HG03175 (cell line): ENCODE measurements around the gene AFAP1.

Source experiments
- ATAC-seq: cut with Tn5 transposase; IDR thresholded peaks from one replicate; pipeline ENCODE4 v1.9.1; 2021; ENCODE audit warnings: mild to moderate bottlenecking, moderate library complexity; ENCODE audit not compliant: unreplicated experiment

AFAP1 gene

GRCh38 chr4:7968262-7968896 lies 28.7 kb upstream of the AFAP1 start:
- ATAC-seq = no peak

DNA sequence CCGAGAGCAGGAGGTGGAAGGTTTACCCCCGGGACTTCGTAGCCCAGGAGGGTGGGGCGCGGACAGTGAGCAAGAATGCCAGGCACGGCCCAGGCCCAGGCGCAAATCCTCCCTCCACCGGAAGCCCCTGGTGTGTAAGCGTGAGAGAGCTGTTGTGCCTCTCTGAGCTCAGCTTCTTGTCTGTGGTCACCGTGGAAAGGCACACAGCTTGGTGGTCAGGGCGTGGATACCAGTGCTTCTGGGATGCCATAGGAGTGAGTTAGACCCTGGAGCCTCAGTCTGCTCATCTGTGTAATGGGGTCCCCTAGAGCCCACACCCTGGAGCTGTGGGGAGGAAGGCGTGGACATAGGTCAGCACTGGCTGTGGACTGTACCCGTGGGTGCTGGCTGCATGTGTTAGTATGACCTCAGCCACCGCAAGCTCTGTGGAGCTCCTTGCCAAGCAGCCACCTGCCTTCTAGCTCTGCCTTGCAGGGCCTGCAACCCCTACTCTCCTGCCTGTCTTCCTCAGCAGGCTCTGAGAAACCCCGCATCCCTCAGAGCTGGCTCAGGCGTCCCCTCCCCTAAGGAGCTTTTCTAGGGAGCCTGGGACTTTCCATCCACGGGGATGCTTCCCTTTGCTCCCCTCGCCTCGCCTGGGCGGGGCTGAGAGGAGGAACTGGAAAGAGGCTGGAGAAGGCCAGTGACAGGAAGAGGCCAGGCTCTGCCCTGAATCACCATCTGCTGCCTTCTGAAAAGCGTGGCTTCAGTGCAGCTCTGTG lies 28.0 kb upstream of the AFAP1 start:
- ATAC-seq = no peak

GRCh38 chr4:7967063-7967440 lies 27.4 kb upstream of the AFAP1 start:
- ATAC-seq = no peak

DNA sequence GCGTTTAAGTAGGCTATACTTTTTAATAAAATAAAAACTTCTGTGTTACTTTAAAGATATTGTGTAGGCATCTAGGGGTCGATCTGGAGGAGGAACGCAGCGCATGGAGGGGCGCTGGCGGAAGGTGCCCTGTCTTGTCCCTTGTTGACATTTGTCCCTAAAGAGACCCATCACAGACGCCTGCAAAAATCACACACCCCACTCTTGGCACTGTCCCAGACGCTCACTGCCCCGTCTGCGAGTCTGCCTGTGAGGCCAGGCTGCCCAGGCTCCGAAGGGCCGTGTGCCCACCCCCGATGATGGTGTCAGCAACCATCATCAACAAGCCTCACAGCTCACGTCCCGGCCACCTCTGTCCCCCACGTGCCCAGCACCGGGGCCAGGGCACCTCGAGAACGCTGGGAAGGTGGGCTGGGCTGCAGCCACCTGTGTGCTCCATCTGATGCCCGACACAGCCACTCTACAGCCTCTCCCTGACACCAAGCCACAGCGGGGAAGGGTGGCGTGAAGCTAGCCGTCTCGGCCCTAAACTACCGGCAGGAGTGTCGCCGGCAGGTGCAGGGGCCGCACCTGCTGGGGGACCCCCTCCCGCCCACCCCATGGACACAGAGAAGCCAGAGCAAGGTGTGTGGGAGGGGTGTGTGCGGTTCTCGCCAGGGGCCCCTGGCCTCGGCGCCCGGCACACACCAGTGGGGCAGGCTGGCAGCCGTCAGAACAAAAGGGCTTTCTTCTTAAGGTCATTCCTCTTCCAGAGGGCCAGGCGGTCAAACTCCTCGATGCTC lies 26.8 kb upstream of the AFAP1 start:
- ATAC-seq = no peak

GRCh38 chr4:7964890-7965662 lies 25.4 kb upstream of the AFAP1 start:
- ATAC-seq = no peak

DNA sequence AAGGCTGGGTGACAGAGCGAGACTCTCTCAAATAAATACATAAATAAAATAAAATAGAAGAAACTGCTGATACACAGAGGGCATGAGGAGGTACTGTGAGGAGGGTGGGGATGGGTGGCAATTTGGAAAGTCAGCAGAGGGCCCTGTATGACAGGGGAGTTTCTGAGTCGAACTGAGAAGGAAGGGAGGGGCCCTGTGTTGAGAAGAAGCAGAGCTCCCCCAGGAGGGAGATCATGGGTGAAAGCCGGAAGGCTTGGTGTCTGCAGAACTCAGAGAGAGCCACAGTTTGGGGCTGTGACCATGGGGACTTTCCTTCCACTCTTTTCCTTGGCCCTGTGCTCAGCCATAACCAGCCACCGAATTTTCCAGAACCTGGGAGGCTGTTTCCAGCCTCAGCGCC lies 24.8 kb upstream of the AFAP1 start:
- ATAC-seq = no peak

DNA sequence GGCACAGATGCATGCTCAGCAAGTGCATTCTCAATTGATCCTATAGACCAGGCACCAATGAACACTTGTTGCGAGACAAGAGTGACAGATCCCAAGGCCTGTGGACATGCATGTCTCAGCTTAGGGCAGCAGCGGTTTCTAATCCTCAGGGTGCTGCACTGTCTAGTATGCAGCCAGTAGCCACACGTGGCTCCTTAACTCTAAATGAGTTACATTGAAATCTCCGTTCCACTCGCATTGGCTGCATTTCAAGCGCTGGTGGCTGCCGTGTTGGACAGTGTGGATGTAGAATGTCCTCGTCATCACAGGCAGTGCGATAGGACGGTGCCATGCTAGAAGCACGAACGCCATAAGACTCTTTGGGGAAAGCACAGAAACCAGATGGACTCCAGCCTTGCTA lies 24.0 kb upstream of the AFAP1 start:
- ATAC-seq = no peak

DNA sequence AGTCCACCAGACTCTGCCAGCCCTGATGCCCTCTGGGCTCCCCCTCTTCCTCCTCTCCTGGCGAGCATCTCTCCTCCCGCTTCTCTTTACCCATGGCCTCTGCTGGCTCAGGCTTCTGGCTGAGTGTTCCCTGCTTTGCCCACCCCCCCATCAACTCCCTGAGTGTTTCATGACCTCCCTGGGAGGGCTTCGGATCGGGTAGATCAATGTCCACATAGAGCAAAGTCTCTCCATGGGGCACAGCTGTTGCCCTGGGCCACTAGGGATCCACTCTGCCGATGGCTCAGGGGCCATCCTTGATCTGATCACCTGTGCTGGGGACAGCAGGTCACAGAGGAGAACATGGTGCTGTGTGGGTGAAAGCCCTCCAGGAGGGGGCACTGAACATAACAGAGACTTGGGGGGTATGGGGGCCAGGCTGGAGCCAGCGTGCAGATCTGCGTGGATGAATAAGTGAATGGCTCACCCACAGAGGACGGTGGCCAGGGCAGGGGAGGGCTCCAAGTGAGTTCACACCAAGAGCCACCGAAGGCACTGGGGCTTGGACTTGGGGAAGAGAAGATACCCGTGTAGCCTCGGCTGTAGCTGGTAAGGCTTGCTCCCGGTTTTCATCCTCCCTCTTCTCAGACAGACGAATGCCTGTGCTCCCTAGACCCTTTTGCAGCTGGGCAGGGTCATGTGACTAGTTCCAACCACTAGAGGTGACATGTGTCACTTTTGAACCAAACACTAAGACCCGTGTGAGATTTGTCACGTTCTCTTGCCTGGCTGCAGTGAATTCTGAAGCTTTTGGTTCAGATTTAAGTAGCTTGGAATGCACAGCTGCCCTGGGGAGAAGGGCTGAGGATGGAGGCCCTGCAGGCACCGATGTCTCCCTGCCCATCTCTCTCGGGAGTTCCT lies 23.2 kb upstream of the AFAP1 start:
- no peak for ATAC-seq

- ATAC-seq = peak; percentile 39
Observed at GRCh38 chr4:7960790-7961655, 21.4 kb upstream of the AFAP1 start.

GRCh38 chr4:7960017-7960789 lies 20.5 kb upstream of the AFAP1 start:
- ATAC-seq = no peak

- no peak for ATAC-seq
Observed at GRCh38 chr4:7959078-7959477, 19.4 kb upstream of the AFAP1 start.

GRCh38 chr4:7956934-7957656 lies 17.4 kb upstream of the AFAP1 start:
- ATAC-seq = no peak

- no peak for ATAC-seq
Observed at GRCh38 chr4:7956270-7956808, 16.7 kb upstream of the AFAP1 start.

DNA sequence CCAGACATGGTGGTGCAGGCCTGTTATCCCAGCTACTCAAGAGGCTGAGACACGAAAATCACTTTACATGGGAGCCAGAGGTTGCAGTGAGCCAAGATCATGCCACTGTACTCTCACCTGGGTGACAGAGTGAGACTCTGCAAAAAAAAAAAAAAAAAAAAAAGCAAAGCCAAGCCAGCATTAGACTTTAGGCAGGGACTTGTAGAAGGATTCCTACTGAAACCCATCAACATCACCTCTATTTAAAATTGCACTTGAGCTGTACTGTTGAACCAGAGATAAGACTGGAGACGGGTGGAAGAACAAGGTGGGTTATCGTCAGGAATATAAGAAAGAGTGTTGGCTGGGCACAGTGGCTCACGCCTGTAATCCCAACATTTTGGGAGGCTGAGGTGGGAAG lies 15.7 kb upstream of the AFAP1 start:
- ATAC-seq = no peak

- no peak for ATAC-seq
Observed at GRCh38 chr4:7952615-7953014, 13.0 kb upstream of the AFAP1 start.

DNA sequence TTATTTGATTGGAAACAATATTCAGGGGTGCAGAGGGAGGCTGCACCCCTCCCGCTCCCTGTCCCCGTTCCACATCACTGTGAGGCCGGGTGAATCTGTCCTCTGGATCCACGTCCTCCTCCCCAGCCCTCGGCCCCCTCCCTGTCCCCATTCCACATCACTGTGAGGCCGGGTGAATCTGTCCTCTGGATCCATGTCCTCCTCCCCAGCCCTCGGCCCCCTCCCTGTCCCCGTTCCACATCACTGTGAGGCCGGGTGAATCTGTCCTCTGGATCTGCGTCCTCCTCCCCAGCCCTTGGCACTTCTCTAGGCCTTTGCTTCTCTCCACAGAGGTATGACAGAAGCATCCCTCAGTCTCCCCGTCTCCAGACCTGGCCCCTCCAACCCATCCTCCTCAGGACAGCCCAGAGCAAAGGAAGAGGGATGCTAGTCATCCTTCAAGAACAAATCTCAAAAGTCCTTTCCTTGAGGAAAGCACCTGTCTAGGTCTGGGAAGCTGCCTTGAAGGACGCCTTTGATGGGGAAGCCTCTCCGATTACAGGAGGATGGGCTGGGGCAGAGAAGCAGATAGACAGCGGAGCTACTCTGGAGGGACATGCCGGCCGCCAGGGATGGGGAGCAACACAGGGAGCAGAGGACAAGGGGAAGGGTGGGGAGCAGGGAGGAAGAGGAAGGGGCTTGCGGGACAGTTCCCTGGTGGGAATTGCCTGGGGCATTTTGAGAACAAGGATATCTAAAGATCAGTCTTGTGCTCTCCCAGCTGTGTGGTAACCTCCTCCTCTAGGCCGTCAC lies 10.8 kb upstream of the AFAP1 start:
- ATAC-seq = no peak

DNA sequence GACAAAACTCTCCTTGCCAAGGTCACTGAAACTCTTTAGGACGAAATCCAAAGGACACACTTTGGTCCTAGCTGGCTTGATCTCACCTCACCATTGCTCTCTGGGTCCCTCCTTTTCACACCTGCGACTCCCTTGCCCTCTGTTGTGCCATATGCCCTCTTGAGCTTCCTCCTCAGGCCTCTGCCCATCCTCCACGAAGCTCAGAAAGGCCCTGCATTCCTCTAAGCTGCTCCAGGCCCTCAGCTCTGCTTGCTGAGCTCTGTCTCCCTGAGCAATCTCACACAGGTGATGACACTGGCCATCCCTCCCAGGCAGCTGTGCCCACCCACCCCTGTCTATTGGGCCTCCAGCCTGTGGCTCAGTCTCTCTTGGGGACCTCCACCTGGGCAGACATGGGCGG lies 10.1 kb upstream of the AFAP1 start:
- ATAC-seq = no peak
